T47D (cell line): ENCODE results near the gene NDUFA8.

Experiments used
- DNase-seq, 2 experiments: peaks; one replicate each; pipeline versions ENCODE4 v3.0.0 to v3.0.0-alpha.2; 2011 to 2012; ENCODE audit warnings: low read depth in 1 of 2, low spot score in 1 of 2
- JUND ChIP-seq: IDR thresholded peaks from 2 replicates; pipeline ENCODE4 v1.6.1; 2012; ENCODE audit warnings: low read depth
- in situ Hi-C: cut with HindIII; loops from 2 replicates; pipeline ENCODE4 v1.10.0; 2016; ENCODE audit warnings: low sequenced_read_pairs, low pct_unique_long_range_greater_than_20kb

NDUFA8 gene

DNA sequence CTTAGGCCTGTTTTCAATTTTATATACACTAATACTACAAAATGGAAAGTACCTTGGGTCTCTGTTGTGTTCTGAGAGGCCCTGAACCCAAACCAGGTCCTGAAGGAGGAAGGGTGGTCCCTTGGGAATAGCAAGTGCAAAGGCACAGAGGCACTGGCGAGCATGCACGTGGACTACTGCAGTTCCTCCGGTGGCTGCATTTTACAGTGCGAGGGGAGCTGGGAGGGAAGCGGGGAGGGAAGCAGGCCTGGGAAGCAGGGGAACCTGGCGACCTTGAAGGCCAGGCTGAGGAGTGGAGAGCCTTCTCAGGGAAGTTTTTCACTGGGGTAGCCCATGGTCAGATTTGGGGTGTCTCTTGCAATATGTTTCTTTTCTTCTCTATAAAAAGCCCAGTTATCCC lies 34.1 kb upstream of the NDUFA8 start:
- DNase-seq = no peak
- TF ChIP-seq JUND = no peak

DNA sequence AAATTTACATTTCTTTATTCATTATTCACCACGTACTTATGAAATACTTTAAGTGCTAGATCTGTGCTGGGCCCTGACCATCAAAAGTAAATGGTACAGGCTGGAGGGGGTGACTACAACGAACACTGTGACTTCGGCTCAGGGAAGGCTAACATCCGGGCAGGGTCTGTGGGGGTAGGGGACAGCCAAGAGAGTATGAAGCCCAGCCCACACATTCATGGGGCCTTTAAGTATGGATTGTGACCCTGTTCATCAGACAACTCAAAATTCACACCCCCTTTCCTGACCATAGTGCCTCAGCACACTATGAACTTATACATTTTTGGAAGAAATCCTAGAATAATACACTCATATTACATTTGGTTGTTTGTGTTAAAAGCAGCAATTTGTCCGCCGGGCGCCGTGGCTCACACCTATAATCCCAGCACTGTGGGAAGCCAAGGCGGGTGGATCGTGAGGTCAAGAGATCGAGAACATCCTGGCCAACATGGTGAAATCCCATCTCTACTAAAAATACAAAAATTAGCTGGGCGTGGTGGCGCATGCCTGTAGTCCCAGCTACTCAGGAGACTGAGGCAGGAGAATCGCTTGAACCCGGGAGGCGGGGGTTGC lies 33.4 kb upstream of the NDUFA8 start:
- DNase-seq = no peak
- in situ Hi-C loops = no loop called here
- no peak for TF ChIP-seq JUND

More for the DNA sequence above, 34.1 kb upstream of the NDUFA8 start:
- in situ Hi-C loops = no loop called here

DNA sequence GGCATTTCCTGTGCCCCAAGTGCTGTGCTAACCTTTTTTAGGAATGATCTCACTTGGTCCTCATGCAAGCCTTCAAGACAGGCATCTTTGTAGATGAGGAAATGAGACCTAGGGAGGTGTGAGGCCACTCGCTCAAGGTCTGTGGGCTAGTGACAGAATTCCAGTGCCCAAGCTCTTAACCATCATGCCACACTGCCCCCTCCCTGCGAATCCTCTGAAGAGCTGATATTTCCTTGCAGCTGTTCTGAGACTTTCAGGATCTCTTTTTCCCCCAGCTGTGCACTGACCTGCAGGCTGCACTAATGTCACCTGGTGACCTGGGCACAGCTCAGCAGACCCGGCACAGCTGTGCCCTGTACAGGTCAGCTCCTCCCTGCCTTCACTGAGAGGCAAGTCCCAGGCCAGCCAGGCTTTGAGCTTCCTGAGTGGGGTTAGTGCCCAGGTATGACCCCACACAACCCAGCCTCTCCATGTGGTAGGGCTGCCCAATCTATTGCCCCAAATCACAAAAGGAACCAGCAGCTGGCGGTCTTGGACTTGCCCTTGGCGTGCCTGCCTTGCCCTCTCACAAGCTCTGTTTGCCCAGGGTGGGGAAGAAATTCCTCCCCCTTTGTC lies 32.8 kb upstream of the NDUFA8 start:
- in situ Hi-C loops = no loop called here
- peak in 1 of 2 experiments; percentile 58 for DNase-seq

DNA sequence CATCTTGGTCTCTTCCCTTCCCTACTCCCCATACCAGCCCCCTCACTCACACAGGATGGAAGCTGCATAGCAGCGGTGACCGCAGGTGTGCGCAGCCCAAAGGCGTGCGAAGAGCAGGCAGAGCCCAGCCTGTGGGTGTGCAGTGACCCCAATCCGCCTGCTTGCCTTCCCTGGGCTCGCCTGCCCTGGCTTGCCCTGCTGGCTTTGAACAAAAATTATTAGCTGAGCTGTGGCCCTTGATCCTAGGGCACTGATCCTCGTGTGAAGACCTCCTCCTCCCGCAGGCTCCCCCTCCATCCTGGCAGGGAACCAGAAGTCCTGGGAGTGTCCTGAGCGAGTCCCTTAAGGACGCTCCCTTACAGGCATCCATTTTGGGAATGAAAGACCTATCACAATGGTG lies 32.0 kb upstream of the NDUFA8 start:
- TF ChIP-seq JUND = no peak
- in situ Hi-C loops = no loop called here
- no peak for DNase-seq

More for the DNA sequence above, 32.8 kb upstream of the NDUFA8 start:
- TF ChIP-seq JUND = no peak

DNA sequence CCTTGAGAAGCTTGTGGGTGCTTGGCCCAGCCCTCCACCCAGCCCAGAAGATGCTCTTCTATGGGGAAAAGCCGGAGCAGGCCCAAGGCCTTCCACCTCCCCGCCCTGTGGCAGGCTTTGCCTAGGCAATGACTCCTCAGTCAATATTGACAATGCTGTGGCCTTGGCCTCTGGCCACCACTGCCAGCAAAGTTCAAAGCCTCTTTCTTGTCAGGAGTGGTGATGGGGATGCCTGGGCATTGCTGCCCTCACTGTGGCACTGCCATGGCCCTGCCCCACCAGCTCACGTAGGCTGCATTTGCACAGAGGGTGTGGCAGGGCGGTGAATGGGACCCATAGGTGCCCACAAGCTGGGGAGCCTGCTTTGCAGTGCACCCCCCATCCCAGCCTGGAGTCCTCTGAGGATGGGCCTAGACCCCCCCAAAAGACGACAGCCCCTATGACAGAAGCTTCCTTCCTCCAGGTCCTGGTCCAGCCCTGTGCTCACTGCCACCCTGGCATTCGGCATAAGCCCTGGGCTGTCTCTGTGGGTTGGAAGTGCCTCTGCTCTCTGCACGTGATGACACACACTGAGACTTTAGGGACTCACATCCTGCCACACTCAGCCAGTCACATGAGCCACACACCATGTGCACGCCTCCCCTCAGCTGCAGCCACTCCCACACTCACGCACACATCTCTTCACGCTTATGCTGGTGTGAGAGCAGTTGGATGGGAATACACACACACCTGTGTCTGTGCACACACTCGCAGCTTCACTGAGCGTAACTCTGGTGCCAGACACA lies 31.2 kb upstream of the NDUFA8 start:
- in situ Hi-C loops = no loop called here
- no peak for TF ChIP-seq JUND
- peak in 1 of 2 experiments; percentile 59 for DNase-seq

DNA sequence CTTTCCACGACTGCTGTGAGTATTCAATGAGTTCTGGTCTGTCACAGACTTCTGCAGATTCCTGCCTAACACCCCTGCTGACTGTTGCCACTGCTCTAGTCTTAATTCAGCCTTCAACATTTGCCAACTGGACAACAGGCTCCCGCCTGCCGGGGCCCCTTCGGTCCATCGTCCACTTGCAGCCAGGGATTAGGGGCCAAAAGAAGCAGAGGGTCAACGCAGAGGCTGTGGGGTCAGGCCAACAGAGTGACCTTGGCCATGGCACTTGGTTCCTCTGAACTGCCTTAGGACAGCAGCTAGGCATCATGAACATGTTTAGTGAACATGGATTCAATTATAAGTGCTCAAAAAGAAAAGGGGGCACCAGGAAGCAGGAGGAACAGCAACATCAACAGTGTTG lies 28.8 kb upstream of the NDUFA8 start:
- in situ Hi-C loops = no loop called here
- no peak for TF ChIP-seq JUND
- DNase-seq = no peak

DNA sequence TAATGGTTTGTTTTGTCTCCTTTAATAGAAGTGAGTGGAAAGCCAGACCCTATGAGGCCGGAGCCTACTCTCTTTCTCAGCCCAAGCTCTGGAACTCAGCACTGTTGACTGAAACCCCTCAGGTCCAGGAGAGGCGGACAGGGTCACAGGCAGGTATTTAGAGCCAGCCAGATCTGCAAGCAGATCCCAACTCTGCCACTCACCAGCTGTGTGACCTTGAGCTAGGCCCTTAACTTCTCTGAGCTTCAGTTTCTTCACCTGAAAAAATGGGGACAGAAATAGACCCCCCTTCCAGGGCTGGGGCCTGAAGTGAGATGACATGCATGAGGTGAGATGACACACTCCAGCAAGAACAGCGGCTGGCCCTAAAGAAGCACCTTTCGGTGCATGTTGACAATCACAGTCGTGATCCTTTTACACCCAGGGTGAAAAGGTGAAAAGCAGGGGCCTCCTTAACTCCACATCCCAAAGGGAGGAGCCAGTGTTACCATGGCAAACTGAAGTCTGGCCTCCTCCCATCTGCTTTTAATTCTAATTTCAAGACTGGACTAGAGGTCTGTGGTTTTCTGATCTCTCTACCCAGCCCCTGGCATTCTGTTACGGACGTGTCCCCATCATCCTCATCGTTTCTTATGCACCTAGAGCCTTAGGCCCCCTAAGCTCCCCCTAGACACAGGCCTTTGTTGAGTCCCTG lies 27.3 kb upstream of the NDUFA8 start:
- in situ Hi-C loops = no loop called here
- no peak for TF ChIP-seq JUND
- DNase-seq = no peak

DNA sequence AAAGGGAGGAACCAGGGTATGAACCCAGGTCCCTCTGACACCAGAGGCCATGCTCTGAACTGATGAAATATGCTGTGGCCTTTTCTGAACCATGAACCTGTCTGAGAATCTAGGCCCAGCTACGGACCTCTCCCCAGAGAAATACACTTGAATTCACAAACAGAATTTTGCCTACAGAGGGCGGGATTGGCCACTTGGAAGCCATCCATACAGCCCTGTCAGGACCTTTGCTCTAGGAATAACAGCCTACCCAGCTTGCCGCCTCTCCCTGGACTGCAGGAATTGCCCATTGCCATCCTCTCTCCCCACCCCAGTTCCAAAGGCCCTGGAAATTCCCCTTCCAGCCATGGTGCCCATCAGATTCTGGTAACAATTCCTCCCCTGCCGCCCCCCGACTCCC lies 26.7 kb upstream of the NDUFA8 start:
- no peak for TF ChIP-seq JUND
- in situ Hi-C loops = no loop called here
- DNase-seq = peak in 1 of 2 experiments; percentile 42

DNA sequence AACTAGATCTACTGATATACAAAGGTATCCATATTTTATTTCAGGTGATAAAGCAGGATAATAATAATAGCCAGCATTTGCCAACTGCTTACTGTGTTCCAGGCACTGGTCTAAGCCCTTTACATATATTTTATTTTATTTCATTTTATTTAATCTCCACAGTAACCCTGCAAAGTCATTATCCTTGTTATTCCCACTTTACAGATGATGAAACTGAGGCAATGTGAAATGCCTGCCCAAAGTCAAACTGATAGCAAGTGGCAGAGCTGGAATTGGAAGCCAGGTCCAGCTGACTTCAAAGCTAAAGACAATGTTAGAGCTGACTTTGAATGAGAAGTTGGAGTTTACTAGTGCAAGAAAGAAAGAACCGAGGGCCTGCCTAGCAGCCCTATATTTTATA lies 25.0 kb upstream of the NDUFA8 start:
- no peak for DNase-seq
- no peak for TF ChIP-seq JUND
- in situ Hi-C loops = no loop called here

DNA sequence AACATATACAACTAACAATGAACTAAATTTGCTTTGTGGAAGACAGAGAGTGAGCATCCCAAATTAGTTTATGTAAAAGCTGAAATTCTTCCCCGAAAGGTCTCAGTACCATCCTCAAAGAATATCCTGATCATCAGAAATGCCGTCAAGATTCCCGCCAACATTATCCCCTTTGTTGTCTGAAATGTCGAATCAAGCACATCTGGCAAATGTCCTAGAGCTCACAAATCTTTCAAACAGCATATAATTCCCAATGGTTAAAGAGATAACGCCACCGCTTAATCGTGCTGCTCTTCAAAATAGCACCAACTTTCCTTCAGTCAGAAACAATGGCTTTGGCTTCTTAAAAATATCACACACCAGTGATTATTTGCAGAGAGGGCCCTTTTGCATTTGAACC lies 23.9 kb upstream of the NDUFA8 start:
- in situ Hi-C loops = no loop called here
- no peak for DNase-seq
- TF ChIP-seq JUND = no peak

DNA sequence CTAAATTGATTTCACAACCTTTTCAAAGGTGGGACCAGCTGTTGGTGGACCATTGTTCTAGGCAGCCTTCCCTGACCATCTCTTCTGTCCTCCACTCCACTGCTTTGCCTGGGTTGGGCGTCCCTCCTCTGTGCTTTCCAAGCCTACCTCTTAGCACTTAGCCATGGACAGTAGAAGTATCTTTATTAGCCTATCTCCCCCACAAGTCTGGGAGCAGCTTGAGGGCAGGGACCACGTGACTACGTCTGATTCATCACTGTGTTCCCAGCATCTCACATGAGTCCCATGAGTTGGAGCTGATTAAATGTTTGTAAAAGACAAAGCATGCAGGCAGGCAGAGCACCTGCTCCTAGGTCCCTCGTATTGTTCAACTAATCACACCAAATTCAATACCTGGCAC lies 21.1 kb upstream of the NDUFA8 start:
- in situ Hi-C loops = no loop called here
- no peak for DNase-seq
- TF ChIP-seq JUND = no peak

DNA sequence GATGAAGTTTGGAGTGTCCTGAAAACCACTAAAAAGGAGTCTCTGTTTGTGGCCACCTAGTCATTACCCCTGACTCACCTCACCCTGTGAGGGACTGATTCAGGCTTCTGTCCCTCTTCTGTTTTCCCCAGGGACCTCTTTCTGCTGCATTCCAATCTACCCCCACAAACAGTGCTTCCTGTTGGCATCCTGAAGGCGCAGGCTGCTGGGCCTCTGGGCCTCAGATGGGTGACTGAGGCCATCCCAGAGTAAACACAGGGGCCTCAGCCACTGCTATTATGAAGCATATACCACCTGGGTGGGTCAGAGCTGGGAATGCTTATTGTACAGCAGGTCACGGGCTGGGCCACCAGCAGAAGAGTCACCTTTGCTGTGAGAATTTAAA lies 20.1 kb upstream of the NDUFA8 start:
- no peak for TF ChIP-seq JUND
- DNase-seq = no peak
- in situ Hi-C loops = no loop called here

DNA sequence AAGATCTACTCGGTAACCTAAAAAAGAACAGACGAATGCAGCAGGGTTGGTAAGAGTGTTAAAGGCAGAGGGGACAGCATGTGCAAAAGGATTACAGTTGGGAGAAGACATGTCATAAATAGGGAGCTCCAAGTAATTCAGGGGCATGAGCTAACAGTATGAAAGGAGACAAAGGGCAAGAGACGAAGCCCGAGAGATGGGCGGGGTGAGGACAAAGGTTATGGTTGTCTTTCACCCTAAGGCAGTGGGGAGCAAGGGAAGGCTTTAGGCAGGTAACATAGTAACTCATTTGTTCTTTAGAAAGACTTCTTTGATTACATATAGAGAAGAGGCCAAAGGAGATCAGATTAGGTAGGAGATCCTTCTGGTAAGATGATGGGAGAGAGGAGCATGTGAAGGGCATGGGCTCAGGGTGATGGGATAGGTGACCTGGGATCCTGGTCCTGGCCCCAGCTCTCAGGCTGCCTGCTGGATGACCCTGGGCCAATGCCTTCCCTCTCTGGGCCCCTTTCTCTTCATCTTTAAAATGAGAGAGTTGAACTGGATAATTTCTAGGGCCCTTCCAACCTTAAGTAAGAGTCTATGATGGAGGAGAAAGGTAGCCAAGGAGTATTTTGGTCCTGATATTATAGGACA lies 19.6 kb upstream of the NDUFA8 start:
- no peak for TF ChIP-seq JUND
- DNase-seq = no peak
- in situ Hi-C loops = no loop called here
